Effector CD4-positive, alpha-beta T cell (primary cell): Measurements from ENCODE around the gene RHBDF1.

Experiments used
- DNase-seq: peaks from one replicate; pipeline ENCODE4 v3.0.0-alpha.2; 2020

The RHBDF1 gene

DNA sequence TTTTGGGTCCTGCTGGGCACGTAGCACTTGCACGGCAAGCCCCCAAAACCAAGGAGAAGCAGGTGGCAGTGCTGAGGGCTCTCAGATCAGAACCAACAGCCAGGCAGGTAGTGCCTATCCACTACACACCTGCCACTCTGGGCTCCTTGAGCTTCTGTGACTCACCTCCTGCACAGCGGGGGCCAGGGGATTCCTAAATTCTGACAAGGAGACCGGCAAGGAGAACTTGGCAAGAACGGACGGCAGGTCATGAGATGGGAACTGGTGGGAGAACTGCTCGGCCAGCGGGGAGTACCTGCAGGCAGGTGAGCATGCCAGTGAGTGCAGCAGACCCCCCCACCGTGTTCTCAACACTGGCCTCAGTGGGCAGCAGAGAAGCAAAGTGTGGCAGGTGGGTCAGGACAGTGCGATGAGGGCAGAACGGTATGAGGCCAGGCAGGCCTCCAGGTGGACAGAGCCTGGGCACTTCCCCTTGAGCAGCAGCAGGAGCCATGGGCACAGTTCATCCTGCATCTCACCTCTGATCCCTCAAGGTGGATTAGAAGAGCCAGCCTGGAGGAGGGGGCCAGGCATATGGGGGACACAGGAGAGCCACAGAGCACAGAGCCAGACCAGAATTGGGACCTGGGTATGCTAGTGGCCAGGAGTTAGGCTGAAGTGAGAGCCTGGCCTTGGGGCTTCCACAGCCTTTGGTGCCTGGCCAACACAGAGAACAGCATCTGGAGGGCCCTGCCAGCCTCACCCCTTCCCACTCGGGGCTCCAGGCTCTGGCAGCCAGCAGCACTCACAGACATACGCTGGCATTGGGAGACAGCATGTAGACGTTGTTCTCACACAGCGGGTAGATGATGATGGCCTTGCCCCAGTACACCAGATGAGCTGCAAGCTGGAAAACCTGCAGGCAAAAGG, 20.3 kb upstream of the RHBDF1 start:
- DNase-seq: no peak

DNA sequence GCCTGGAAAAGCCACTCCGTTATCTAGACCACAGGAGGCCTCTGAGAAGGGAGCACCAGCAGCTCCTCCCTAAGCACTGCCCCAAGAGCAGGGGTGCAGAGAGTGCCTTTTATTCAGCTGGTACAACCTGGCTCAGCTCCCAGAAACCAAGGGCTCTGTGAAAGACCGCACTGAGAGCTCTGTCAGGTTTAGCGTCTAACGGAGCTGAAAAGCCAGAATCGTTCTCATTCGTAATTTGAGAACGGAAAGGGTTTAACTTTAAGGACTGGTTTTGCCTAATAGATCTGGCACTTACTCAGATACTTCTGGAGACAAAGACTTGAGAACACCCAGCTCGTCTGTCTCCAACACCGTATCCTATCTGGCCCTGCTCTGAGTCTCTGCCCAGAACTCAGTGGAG, 19.1 kb upstream of the RHBDF1 start:
- no peak for DNase-seq

DNA sequence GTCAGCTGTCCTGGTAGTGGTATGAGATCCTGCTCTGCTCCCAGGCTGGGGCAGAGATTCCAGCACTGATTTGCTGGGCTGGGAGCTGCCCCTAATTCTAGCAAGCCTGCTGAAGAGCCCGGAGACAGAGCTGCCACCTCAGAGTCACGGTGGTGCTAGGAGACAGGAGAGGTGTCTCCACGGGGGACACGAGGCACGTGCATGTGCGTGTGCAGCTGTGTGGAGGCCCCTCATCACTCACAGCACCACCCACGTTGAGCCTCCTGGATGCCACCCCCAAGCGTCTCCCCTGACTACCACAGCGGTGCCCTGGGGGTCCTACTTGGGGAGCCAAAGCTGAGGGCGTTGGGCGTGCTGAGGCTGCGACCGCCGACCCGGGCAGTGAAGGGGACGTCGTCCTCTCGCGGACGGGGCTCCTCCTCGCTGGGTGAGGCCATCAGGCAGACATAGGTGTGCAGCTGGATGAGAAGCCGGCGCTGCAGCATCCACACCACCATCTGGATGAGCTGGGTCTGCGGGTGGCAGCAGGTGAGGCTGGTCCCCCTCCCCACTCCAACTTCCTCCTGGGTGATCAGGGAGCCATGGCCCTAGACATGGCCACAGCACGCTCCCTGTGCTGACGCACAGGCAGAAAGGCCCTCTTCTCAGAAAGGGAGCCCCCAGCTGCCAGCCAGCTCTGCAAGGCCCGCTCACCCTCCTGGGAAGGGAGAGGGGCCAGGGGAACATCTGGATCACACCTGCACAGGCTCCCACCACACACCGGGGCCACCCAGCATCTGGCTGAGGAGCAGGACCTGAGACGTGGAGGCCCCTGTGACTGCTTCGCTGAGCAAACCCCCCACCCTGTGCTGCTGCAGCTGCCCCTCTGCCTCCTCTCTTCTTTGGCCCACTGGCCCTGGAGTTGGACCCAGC, 17.2 kb upstream of the RHBDF1 start:
- no peak for DNase-seq

DNA sequence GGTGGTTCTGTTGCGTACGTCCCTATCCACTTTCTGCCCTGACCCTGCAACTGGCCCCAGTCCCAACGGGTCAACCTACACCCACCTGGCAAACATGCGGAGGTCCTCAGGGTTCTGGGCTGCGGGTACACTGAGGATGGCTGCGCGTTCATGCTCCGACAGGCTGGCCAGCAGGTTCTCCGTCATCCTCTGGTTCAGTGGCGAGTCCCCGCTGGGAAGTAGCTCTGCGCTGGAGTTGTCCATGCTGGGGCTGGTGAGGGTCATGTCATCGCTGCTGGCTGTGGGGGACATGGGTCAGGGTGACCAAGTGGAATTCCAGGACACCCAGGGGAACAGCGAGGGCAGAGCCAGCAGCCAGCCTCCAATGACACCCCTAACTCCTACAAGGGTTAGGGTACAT, 16.2 kb upstream of the RHBDF1 start:
- no peak for DNase-seq

DNA sequence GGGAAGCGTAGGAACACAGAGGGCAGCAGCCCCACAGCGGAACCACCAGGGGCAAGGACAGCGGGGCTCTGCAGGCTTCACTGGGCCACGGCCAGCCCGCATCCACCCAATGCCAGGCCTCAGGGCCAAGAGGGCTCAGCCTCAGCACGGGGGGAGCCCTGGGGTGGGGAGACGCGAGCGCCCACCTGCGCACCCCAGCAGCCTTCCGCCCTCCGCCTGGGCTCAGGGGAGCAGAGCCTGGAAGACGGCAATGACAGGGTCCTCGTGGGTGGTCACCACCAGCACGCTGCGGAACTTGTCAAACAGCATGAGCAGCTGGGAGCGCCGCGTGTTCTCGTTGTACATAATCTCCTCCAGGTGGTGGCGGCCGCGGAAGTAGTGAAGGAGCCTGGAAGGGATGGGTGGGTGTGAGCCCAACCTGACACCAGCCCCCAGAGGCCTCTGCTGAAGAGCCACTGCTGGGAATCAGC, 14.1 kb upstream of the RHBDF1 start:
- DNase-seq: no peak

DNA sequence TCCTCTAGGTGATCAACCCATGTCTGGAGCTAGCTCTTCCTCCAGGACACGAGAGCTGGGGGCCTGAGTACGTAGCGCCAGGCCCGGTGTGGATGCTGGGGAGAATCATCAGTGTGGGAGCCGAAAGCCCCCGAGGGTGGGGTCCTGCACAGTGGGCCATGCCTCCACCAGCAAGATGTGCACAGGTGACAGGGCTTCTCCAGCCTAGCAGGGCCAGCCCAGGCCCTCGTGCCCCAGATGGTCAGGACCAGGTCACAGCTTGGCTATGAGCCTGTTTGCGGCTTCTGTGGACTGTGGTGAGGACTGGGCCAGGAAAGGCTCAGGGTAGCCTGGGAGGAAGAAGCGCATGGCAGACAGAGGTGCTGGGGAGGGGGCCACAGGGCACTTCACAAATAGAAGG, 13.4 kb upstream of the RHBDF1 start:
- DNase-seq: no peak

DNA sequence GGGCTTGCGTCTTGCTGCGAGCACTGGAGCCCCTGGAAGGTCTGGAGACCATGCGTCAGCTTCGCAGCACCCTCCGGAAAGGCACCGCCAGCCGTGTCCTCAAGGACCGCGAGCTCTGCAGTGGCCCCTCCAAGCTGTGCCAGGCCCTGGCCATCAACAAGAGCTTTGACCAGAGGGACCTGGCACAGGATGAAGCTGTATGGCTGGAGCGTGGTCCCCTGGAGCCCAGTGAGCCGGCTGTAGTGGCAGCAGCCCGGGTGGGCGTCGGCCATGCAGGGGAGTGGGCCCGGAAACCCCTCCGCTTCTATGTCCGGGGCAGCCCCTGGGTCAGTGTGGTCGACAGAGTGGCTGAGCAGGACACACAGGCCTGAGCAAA, 13.0 kb upstream of the RHBDF1 start:
- DNase-seq: no peak

DNA sequence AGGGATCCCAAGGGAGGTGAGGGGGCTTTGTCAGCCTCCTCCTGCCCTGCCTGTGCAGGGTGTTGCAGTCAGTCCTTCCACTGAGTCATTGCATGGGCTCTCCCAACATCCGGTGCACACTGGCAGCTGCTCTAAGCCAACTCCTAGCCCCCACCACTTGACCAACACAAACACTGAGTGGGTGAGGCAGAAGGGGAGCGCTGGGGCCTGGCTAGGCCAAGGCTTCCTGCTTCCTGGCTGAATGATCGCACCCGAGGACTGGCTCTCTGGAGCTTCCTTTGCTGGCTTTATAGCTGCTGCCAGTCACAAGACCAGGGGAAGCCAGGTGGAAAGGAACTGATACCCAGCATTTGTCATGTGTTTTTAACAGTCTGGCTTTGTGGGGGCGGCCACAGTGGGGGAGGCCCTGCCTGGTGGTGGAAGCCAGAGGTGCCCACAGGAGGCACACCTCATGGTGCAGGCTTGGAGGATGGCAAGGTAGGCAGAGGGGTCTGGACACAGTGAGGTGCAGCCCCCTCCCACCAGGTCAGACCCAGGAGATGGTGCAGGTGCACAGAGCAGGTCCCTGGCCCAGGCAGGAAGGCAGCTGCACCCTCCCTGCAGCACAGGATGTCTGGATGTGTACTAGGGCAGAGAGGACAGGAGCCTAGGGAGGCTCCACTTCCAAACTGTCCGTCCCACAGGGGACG, 12.4 kb upstream of the RHBDF1 start:
- no peak for DNase-seq

DNA sequence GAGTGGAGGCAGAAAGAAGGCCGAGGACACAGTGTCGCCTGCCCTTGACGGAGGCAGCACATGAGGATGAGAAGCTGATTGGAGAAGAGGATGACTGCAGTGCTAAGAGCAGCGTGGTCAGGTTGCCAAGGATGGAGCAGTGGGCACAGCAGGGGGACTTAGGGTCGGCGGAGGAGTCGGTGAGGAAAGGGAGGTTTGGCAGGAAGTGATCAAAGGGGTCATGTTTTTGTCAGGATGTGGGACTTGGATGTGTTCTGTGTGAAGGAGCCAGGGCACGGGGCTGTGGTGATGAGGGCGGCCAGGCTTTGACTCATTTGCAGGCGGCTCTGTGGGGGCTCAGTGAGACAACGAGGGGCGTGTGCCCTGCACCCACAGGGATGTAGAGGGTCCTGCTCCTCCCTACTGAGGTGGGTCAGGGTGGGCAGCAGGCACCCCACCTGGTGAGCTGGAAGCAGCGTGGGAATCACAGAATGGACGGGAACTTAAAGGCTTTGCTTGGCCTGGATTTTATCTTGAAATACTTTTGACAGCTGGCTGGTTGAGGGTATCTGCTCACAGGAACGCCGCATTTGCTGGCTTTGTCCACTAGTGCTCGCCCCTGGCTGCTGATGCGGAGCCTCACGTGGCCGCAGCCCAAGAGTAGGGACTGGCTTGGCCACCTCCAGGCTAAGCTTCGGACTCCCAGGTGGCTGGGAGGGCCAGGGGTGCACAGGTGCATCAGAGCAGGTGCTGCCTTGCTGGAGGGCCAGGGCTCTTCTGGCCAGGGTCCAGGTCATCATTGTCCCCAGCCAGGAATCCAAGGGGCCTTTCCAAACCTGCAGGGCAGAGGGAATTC, 11.6 kb upstream of the RHBDF1 start:
- DNase-seq: no peak

DNA sequence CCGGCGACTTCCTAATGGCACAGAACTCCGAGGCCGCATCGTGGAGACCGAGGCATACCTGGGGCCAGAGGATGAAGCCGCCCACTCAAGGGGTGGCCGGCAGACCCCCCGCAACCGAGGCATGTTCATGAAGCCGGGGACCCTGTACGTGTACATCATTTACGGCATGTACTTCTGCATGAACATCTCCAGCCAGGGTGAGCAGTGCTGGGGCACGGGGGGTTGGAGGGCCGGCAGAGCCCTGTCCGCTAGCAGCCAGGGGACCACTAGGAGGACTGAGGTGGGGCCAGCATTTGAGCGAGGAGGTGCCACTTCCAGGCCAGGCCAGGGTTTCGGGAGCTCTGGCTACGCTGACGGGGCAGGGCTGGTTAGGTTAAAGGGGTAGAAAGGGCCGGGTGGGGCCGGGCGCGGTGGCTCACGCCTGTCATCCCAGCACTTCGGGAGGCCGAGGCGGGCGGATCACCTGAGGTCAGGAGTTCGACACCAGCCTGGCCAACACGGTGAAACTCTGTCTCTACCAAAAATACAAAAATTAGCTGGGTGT, 10.7 kb upstream of the RHBDF1 start:
- no peak for DNase-seq

DNA sequence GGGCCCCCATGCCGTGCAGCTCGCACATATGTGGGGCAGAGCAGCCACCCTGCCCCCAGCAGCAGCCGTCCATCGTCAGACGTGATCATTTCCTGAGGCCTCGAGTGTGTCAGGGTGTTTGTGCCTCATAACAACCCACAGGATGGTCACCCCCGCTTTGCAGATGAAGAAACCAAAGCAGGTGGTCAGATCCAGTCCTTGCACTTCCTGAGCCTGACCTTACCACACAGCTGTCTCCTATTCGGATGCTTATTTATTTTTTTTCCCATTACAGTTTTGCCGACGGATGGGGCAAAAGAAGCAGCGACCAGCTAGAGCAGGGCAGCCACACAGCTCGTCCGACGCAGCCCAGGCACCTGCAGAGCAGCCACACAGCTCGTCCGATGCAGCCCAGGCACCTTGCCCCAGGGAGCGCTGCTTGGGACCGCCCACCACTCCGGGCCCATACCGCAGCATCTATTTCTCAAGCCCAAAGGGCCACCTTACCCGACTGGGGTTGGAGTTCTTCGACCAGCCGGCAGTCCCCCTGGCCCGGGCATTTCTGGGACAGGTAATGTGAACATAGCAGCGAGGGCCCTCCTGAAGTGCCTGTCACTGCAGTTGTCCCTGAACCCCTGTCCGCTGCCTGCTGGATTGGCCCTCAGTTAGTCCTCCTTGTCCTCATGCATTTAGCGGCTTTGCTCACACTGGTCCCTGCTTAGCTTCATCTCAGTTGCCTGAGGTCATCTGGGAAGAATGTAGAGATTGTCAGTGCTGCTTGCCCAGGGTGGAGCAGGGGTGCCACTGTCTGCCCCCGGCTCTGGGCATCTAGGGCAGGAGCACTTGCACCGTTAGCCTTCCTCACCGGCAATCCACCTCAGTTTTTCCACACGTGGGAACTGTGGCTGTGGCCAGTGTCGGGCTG, 7.0 kb upstream of the RHBDF1 start:
- no peak for DNase-seq

DNA sequence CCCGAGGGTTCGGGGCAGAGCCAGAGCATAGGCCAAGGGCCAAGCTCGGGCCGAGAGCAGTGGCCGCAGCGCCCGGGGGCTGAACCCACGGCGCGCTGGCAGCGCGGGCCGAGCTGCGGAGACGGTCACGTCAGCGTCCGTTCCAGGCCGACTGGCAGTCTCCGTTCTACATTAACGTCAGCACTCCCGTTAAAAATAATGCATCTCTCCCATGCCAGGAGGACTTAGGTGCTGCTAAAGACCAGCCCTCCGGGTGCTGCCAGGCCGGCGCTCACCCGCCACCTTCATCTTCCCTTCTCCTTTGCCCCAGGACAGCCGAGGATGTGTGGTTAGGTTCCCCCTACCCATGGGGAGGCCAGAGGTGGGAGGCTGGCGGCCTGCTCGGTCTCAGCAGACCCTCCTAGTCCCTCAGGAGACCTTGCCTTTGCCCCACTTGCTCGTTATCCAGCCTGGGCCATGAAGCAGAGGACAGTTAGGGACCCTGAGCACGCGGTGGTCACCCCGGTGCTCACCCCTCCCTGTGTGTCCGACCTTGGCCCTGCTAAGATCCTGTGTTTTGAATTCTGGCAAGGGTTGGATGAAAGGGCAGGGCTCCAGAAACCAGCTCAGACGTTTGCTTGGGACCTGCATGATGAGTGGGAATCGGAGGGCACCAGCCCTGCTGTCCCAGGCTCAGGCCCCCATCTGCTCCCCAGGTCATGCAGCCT, 6.2 kb upstream of the RHBDF1 start:
- no peak for DNase-seq

DNA sequence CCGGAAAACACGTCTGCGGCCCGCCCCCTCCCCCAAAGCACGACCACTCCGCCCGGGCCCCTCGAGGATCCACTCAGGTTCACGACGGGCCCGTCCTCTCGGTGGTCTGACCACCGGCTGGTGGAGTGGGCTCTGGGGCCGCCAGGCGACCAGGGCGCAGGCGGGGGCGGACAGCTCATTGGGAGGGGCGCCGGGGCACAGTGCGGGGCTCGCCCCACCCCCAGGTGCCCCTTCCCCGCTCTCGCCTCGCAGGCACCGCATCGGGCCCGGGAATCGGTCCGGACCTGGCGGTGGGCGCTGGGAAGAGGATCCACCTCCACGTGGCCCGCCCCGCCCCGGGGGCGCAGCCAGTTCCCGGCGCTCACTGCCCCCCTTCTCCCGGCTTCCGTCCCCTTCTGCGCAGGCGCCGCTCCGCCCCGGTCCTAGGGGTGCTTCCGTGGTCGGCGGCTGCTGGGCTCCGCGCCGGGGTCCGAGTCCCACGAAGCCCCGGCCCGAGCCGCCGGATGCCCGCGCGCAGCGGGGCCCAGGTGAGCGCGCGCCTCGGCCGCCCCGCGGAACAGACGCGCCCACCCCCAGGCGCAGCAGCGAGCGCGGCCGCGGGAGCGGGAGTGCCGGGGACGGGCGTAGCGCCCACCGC, 5.5 kb upstream of the RHBDF1 start, which contains the start of gene MPG:
TSS of gene MPG (plus strand) at position 419 of the 637 bp plus-strand sequence. CDS start at position 504, 85 bp downstream.
- DNase-seq: peak; percentile 73

DNA sequence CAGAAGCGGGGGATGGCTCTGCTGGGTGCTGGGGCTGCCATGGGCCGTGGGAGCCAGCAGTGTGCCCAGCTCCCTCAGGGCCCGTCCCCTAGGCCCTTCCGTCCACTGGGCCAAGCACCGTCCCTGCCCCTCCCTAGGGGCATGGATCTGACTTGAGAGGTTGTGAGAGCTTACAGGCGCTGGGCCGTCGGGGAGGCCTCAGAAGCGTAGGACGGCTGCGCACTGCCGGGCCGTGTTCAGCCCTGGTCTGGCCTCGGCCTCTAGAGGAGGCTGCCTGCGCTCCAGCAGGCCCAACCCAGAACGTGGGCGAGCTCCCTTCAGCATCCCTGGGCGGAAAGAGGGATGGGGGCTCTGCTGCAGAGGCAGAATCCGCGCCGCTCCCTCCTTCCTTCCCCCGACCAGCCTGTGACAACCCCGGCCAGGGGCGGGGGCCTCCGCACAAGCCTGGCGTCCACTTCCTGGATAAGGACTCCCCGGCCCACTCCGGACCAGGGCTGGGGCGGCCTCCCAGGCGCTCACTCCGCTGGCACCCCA, 4.9 kb upstream of the RHBDF1 start:
- DNase-seq: no peak

DNA sequence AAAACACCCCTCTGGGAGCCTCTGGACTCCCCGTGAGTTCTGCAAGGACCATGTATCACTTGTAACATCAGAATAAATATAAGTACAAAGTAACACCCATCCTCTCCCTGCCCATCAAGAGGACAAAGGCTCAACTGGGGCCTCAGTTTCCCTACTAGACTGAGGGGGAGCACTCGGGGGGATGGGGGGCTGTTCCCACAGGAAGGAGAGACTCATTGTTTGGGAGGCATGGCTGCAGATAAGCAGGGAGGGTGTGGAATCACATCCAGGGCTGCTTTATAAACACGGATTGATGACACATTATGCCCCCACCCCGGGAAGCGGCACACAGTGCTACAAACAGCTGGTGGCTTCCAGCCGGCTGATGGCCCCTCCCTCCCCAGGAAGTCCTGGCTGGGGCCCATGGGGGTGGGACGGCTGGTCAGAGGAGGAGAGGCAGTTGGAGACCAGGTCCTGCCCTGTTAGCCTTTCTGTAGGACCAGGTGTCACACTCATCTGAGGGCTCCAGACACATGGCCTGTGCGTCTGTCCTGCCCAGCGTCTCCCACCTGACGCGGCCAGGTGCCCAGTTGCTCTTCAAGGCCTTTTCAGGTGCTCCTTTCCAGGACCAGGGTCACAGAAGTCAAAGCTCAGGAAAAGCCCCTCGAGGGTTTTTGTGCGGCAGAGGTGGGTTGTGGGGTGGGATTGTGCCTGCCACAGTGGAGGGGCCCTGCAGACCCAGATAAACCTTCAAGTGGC, 4.3 kb upstream of the RHBDF1 start:
- no peak for DNase-seq

DNA sequence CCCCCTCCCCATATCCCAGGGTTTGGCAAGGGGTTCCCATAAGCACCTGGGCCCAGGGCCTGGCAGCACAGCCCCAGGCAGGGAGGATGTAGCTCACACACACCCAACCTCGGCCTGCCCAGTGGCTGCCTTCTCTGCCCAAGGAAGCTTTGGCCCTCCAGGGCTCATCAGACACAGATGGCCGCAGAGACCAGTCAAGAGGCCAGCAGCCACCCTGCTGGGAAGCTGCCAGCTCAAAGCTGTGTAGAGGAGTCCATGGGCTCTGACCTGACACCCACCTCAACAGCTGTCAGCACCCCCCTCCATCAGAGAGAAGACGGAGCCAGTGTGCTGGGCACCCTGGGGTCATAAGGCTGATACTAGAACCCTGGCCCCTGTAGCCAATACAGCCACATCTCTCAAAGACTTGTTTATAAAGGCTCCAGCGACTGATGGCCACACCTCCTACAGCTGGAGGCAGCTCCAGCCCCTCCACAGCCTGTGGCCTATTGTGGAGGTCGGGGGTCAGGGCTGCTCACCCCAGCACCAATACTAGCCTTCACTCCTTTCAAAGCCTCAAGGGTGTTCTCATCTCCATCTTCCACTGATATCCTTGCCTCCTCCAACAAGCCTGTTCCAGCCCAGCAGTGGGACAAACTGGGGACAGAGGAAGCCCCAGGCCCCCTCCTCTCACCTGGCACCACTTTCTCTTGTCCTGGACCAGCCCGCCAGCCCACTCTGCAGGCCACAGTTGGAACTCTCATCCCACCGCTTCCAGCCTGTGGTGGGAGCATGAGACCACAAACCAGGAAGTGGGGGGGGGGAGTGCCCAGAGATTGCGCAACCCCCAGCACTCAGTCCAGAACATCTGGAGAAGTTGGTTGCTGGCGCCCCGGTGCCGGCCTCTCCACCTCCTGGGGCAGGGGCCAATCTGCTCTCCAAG, 3.4 kb upstream of the RHBDF1 start:
- no peak for DNase-seq

DNA sequence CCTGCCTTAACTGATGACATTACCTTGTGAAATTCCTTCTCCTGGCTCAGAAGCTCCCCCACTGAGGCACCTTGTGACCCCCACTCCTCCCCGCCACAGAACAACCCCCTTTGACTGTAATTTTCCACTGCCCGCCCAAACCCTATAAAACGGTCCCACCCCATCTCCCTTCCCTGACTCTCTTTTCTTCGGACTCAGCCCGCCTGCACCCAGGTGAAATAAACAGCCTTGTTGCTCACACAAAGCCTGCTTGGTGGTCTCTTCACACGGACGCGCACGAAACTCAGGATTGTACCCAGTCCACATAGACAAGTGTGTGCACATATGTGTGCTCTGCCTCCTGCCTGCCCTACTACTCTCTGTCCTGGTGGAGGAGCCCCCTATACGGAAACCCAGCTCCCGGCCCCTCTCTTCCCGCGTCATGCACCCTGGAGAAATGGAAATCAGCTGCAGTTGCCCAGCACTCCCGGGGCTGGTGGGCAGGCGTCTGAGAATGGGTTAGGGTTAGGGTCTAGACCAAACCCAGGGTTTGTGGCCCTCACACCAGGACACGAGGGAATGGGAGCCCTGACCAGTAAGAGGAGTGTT, 2.4 kb upstream of the RHBDF1 start:
- DNase-seq: no peak
